ENCODE data around the gene TNMD. TPM values are rescaled to one million over a fixed set of nuclear protein-coding genes. Genes with fewer than 3 reads are reported as not detected.

The TNMD gene
- total and polyA plus RNA-seq, 2 donors (not counting 3 experiments of a cell fraction or from before 2014, with no cell fraction given), result not detected

GRCh38 chrX:100591256-100592051 is 6.7 kb downstream of the TNMD start:
- POLR2A ChIA-PET, result no interaction called here
- Histone ChIP-seq H3K4me3 (replicated peaks in 1 of 3; ENCODE audit: insufficient read depth in 1 of 3, low read depth in 1 of 3, low read length in 3 of 3) (no peak overlapping the region), H3K4me1 (ENCODE audit: control insufficient read depth, extremely low read depth, insufficient read depth, low read length) (no peaks in the 10 kb centered on the region), H3K4me2 (ENCODE audit: insufficient read depth, low read length) (no peak overlapping the region), H2AFZ (ENCODE audit: low read depth, low read length) (no peak overlapping the region), H4K20me1 (replicated peaks; ENCODE audit: control insufficient read depth, extremely low read depth, insufficient read depth, low read length) (no peaks in the 10 kb centered on the region), H3K27me3 (ENCODE audit: control insufficient read depth in 2 of 2, insufficient read depth in 2 of 2, low read length in 2 of 2) (peaks cover 3 to 10% of the 10 kb centered on the region in 2 experiments), H3K9ac (replicated peaks; ENCODE audit: extremely low read depth, insufficient read depth, low read length) (no peak overlapping the region), H3K79me2 (ENCODE audit: control insufficient read depth, insufficient read depth, low read length) (no peaks in the 10 kb centered on the region), H3K36me3 (ENCODE audit: control insufficient read depth in 2 of 2, extremely low read depth in 1 of 2, insufficient read depth in 2 of 2, low read length in 2 of 2) (no peaks in the 10 kb centered on the region), H3K27ac (ENCODE audit: insufficient read depth, low read depth, low read length) (no peak overlapping the region), H3K9me3 (replicated peaks; ENCODE audit: control insufficient read depth, insufficient read depth, low read length) (no peaks in the 10 kb centered on the region), H3K9me1 (replicated peaks; ENCODE audit: control insufficient read depth, extremely low read depth, insufficient read depth, low read length) (no peaks in the 10 kb centered on the region)
- no peak for FAIRE-seq
- BruUV-seq (replicated peaks), result no TSS peak
- no peak for TF ChIP-seq MYC (IDR thresholded peaks at IDR 0.05; ENCODE audit: low read depth, low read length)
- no peak for TF ChIP-seq POLR2A (IDR thresholded peaks at IDR 0.05; ENCODE audit: low read depth, low read length)
- TF ChIP-seq FOS (IDR thresholded peaks at IDR 0.05; ENCODE audit: borderline replicate concordance, insufficient read depth, low read length), result no peak
- no peak for TF ChIP-seq EZH2 (IDR thresholded peaks at IDR 0.05; ENCODE audit: borderline replicate concordance, low read depth, low read length, severe bottlenecking)
- TF ChIP-seq JUN (IDR thresholded peaks at IDR 0.05; ENCODE audit: borderline replicate concordance, insufficient read depth, insufficient read length, low read depth), result no peak
- no peak for TF ChIP-seq CTCF (IDR thresholded peaks at IDR 0.05; ENCODE audit: extremely low read depth in 1 of 2, insufficient read depth in 1 of 2, low read depth in 1 of 2, low read length in 2 of 2)
- no peak for TF ChIP-seq POLR2AphosphoS5 (IDR thresholded peaks at IDR 0.05; ENCODE audit: insufficient read depth, low read depth, low read length)
- TF ChIP-seq MAX (IDR thresholded peaks at IDR 0.05; ENCODE audit: insufficient read depth, insufficient read length), result no peak
- TF ChIP-seq GATA2 (IDR thresholded peaks at IDR 0.05; ENCODE audit: insufficient read depth, insufficient read length, low read depth, low read length), result no peak
- CTCF ChIA-PET, result no interaction called here
- intact Hi-C loops (cut with micrococcal nuclease) (no loop called here), dilution Hi-C loops (cut with MboI; ENCODE audit: extremely low pct_ligation_motif_present, low sequenced_read_pairs) (no loop called here)
- no peak for DNase-seq (ENCODE audit: low read depth, low spot score)
